Activated naive CD4-positive, alpha-beta T cell treated with anti-CD3 and anti-CD28 coated beads for 36 hours (primary cell): Measurements from ENCODE around the gene ITPR1. TPM values are rescaled to one million over a fixed set of nuclear protein-coding genes. Genes with fewer than 3 reads are reported as not detected.

Experiments
- CTCF ChIA-PET: fragments of 350-600 bp; sonication (Branson Sonifier 250); formaldehyde crosslinking; loops from one replicate; lab custom pipeline; 2021; ENCODE audit warnings: antibody characterized with exemption; lab: Charles Lee
- DNase-seq: peaks from one replicate; pipeline ENCODE4 v3.0.0-alpha.2; 2020
- H3K27ac Mint-ChIP-seq: one replicate; pipeline ENCODE4 v1.8.0; 2021; ENCODE audit warnings: mild to moderate bottlenecking, mixed read lengths
- H3K27me3 Mint-ChIP-seq: one replicate; pipeline ENCODE4 v1.8.0; 2021; ENCODE audit warnings: low read depth, mixed read lengths
- H3K36me3 Mint-ChIP-seq: one replicate; pipeline ENCODE4 v1.8.0; 2021; ENCODE audit warnings: low read depth, mixed read lengths
- H3K4me1 Mint-ChIP-seq: one replicate; pipeline ENCODE4 v1.8.0; 2021; ENCODE audit warnings: low read depth, mixed read lengths
- H3K4me3 Mint-ChIP-seq: one replicate; pipeline ENCODE4 v1.8.0; 2021; ENCODE audit warnings: mild to moderate bottlenecking, moderate library complexity, mixed read lengths
- H3K9me3 Mint-ChIP-seq: one replicate; pipeline ENCODE4 v1.8.0; 2021; ENCODE audit warnings: mixed read lengths
- intact Hi-C: fragments of 100-400 bp; cut with micrococcal nuclease; formaldehyde crosslinking; loops from one replicate; pipeline ENCODE4 v1.15.1; 2023
- total RNA-seq, 2 experiments: library from RNA; stranded (reverse); gene quantifications; one replicate each; pipeline ENCODE4 v1.2.3, GENCODE V29; 2021

ITPR1 gene
- total RNA-seq, 2 experiments from 2014 or later, result 38.5 to 41.1 TPM

- no peak overlapping the region for H3K27ac Mint-ChIP-seq
- no peaks in the 10 kb centered on the region for H3K27me3 Mint-ChIP-seq
- no peak for DNase-seq
- intact Hi-C loops, result no loop called here
- H3K9me3 Mint-ChIP-seq, result no peaks in the 10 kb centered on the region
- peaks cover 50% of the 10 kb centered on the region for H3K36me3 Mint-ChIP-seq
- CTCF ChIA-PET, result no interaction called here
- peaks cover 2% of the 10 kb centered on the region for H3K4me1 Mint-ChIP-seq
- no peak overlapping the region for H3K4me3 Mint-ChIP-seq
Measured at GRCh38 chr3:4786431-4786830, 293.3 kb downstream of the ITPR1 start.

GRCh38 chr3:4791358-4791757, 298.2 kb downstream of the ITPR1 start:
- no peak overlapping the region for H3K4me3 Mint-ChIP-seq

GRCh38 chr3:4793311-4793710, 300.2 kb downstream of the ITPR1 start:
- CTCF ChIA-PET, result interaction anchor here (1.0 kb wide), 1 partner anchor 13 kb away, joined by 4 read pairs; no protein-coding TSS in a partner anchor
- Mint-ChIP-seq H3K9me3 (no peaks in the 10 kb centered on the region), H3K4me3 (no peak overlapping the region), H3K27ac (no peak overlapping the region), H3K36me3 (peaks cover 27% of the 10 kb centered on the region), H3K27me3 (no peaks in the 10 kb centered on the region), H3K4me1 (peaks cover 2% of the 10 kb centered on the region)
- no peak for DNase-seq
- intact Hi-C loops, result no loop called here

More at GRCh38 chr3:4791358-4791757, 298.2 kb downstream of the ITPR1 start:
- intact Hi-C loops, result no loop called here
- H3K4me1 Mint-ChIP-seq, result peaks cover 2% of the 10 kb centered on the region
- no peaks in the 10 kb centered on the region for H3K9me3 Mint-ChIP-seq
- peaks cover 33% of the 10 kb centered on the region for H3K36me3 Mint-ChIP-seq
- CTCF ChIA-PET, result interaction anchor here (0.7 to 1.2 kb wide), 2 partner anchors 80 to 185 kb away, joined by 3 to 4 read pairs; no protein-coding TSS in a partner anchor
- DNase-seq, result no peak
- H3K27me3 Mint-ChIP-seq, result no peaks in the 10 kb centered on the region
- H3K27ac Mint-ChIP-seq, result no peak overlapping the region

GRCh38 chr3:4794331-4794730, 301.2 kb downstream of the ITPR1 start:
- H3K4me1 Mint-ChIP-seq, result no peaks in the 10 kb centered on the region
- peaks cover 23% of the 10 kb centered on the region for H3K36me3 Mint-ChIP-seq

GRCh38 chr3:4794798-4795197, 301.6 kb downstream of the ITPR1 start:
- H3K9me3 Mint-ChIP-seq, result no peaks in the 10 kb centered on the region
- CTCF ChIA-PET, result interaction anchor here (1.0 to 1.3 kb wide), 2 partner anchors 74 to 84 kb away, joined by 3 read pairs; no protein-coding TSS in a partner anchor
- DNase-seq, result no peak
- no peaks in the 10 kb centered on the region for H3K27me3 Mint-ChIP-seq
- H3K4me1 Mint-ChIP-seq, result no peaks in the 10 kb centered on the region
- intact Hi-C loops, result no loop called here
- H3K27ac Mint-ChIP-seq, result no peak overlapping the region
- H3K36me3 Mint-ChIP-seq, result peaks cover 23% of the 10 kb centered on the region
- H3K4me3 Mint-ChIP-seq, result no peak overlapping the region

More at GRCh38 chr3:4794331-4794730, 301.2 kb downstream of the ITPR1 start:
- CTCF ChIA-PET, result no interaction called here
- DNase-seq, result no peak
- H3K27me3 Mint-ChIP-seq, result no peaks in the 10 kb centered on the region
- no peak overlapping the region for H3K4me3 Mint-ChIP-seq
- intact Hi-C loops, result no loop called here
- no peak overlapping the region for H3K27ac Mint-ChIP-seq
- H3K9me3 Mint-ChIP-seq, result no peaks in the 10 kb centered on the region

- Mint-ChIP-seq H3K4me3 (no peak overlapping the region), H3K4me1 (no peaks in the 10 kb centered on the region), H3K27me3 (no peaks in the 10 kb centered on the region), H3K9me3 (no peaks in the 10 kb centered on the region), H3K36me3 (peaks cover 20% of the 10 kb centered on the region), H3K27ac (no peak overlapping the region)
- no peak for DNase-seq
- intact Hi-C loops, result no loop called here
- CTCF ChIA-PET, result interaction anchor here (0.6 to 1.3 kb wide), 4 partner anchors 85 to 188 kb away, joined by 3 to 4 read pairs (median 3); partner anchors contain the start of gene BHLHE40
Measured at GRCh38 chr3:4795905-4796304, 302.8 kb downstream of the ITPR1 start.

- intact Hi-C loops, result no loop called here
- H3K4me1 Mint-ChIP-seq, result no peaks in the 10 kb centered on the region
- H3K27me3 Mint-ChIP-seq, result no peaks in the 10 kb centered on the region
- H3K9me3 Mint-ChIP-seq, result no peaks in the 10 kb centered on the region
- no peak overlapping the region for H3K4me3 Mint-ChIP-seq
- no peak overlapping the region for H3K27ac Mint-ChIP-seq
- CTCF ChIA-PET, result interaction anchor here (0.6 to 1.4 kb wide), 6 partner anchors 13 to 233 kb away, joined by 3 to 4 read pairs (median 3); no protein-coding TSS in a partner anchor
- no peak for DNase-seq
- H3K36me3 Mint-ChIP-seq, result peaks cover 24% of the 10 kb centered on the region
Measured at GRCh38 chr3:4797201-4797705, 304.1 kb downstream of the ITPR1 start.

GRCh38 chr3:4799266-4800256, 306.4 kb downstream of the ITPR1 start:
- Mint-ChIP-seq H3K36me3 (peaks cover 31% of the 10 kb centered on the region), H3K4me3 (no peak overlapping the region), H3K27me3 (no peaks in the 10 kb centered on the region), H3K4me1 (peaks cover 7% of the 10 kb centered on the region), H3K27ac (no peak overlapping the region), H3K9me3 (no peaks in the 10 kb centered on the region)
- CTCF ChIA-PET, result no interaction called here
- DNase-seq, result no peak
- intact Hi-C loops, result no loop called here

GRCh38 chr3:4800595-4800994, 307.4 kb downstream of the ITPR1 start:
- Mint-ChIP-seq H3K36me3 (peaks cover 31% of the 10 kb centered on the region), H3K4me1 (peaks cover 17% of the 10 kb centered on the region), H3K27ac (no peak overlapping the region), H3K9me3 (no peaks in the 10 kb centered on the region), H3K4me3 (no peak overlapping the region), H3K27me3 (no peaks in the 10 kb centered on the region)
- CTCF ChIA-PET, result interaction anchor here (0.6 kb wide), 1 partner anchor 49 kb away, joined by 4 read pairs; no protein-coding TSS in a partner anchor
- DNase-seq, result no peak
- intact Hi-C loops, result no loop called here

- CTCF ChIA-PET, result no interaction called here
- intact Hi-C loops, result no loop called here
- DNase-seq, result no peak
- Mint-ChIP-seq H3K4me3 (no peak overlapping the region), H3K9me3 (no peaks in the 10 kb centered on the region), H3K27me3 (no peaks in the 10 kb centered on the region), H3K27ac (no peak overlapping the region), H3K4me1 (peaks cover 28% of the 10 kb centered on the region), H3K36me3 (peaks cover 41% of the 10 kb centered on the region)
Measured at GRCh38 chr3:4801892-4802291, 308.7 kb downstream of the ITPR1 start.

GRCh38 chr3:4802903-4803302, 309.8 kb downstream of the ITPR1 start:
- Mint-ChIP-seq H3K36me3 (peaks cover 48% of the 10 kb centered on the region), H3K4me1 (peaks cover 28% of the 10 kb centered on the region), H3K27me3 (no peaks in the 10 kb centered on the region), H3K9me3 (no peaks in the 10 kb centered on the region), H3K4me3 (no peak overlapping the region), H3K27ac (no peak overlapping the region)
- no peak for DNase-seq
- CTCF ChIA-PET, result interaction anchor here (0.6 to 1.6 kb wide), 2 partner anchors 23 to 63 kb away, joined by 3 to 4 read pairs; no protein-coding TSS in a partner anchor
- intact Hi-C loops, result no loop called here
